Activated CD4-positive, alpha-beta T cell treated with anti-CD3 and anti-CD28 coated beads, Interleukin-2, amount 10 ng/mL, durations not matched to agents 24 days and 14 days (primary cell): ENCODE results near the gene AIFM3. TPM values are rescaled to one million over a fixed set of nuclear protein-coding genes. Genes with fewer than 3 reads are reported as not detected.

Source experiments
- DNase-seq: peaks from one replicate; pipeline ENCODE4 v3.0.0; 2022
- H3K27ac Mint-ChIP-seq: one replicate; pipeline ENCODE4 v1.8.0; 2022; ENCODE audit warnings: mild to moderate bottlenecking, mixed read lengths
- H3K27me3 Mint-ChIP-seq: one replicate; pipeline ENCODE4 v1.8.0; 2022; ENCODE audit warnings: mixed read lengths
- H3K36me3 Mint-ChIP-seq: one replicate; pipeline ENCODE4 v1.8.0; 2022; ENCODE audit warnings: low read depth, mild to moderate bottlenecking, mixed read lengths
- H3K4me1 Mint-ChIP-seq: one replicate; pipeline ENCODE4 v1.8.0; 2021; ENCODE audit warnings: mixed read lengths
- H3K4me3 Mint-ChIP-seq: one replicate; pipeline ENCODE4 v1.8.0; 2022; ENCODE audit warnings: mild to moderate bottlenecking, moderate library complexity, mixed read lengths
- H3K9me3 Mint-ChIP-seq: one replicate; pipeline ENCODE4 v1.8.0; 2021; ENCODE audit warnings: mixed read lengths
- intact Hi-C: fragments of 100-400 bp; cut with micrococcal nuclease; formaldehyde crosslinking; loops from one replicate; pipeline ENCODE4 v1.15.1; 2023
- total RNA-seq: library from RNA; stranded (reverse); gene quantifications from 2 replicates; pipeline ENCODE4 v1.2.3, GENCODE V29; 2022

AIFM3 gene
- total RNA-seq, 1 donor from 2014 or later: 0.37 TPM

GRCh38 chr22:20957683-20958431, 9.2 kb upstream of the AIFM3 start:
- Mint-ChIP-seq H3K4me3 (peak overlapping the region; percentile 65), H3K9me3 (no peaks in the 10 kb centered on the region), H3K4me1 (peaks cover 12% of the 10 kb centered on the region), H3K27ac (no peak overlapping the region), H3K36me3 (peaks cover 11% of the 10 kb centered on the region), H3K27me3 (peaks cover 23% of the 10 kb centered on the region)
- intact Hi-C loops: no loop called here
- no peak for DNase-seq

- intact Hi-C loops: loop anchor here (5.0 kb wide), 1 partner anchor 42 kb away; the partner anchor contains the start of gene THAP7
- H3K36me3 Mint-ChIP-seq: no peaks in the 10 kb centered on the region
- no peak overlapping the region for H3K4me3 Mint-ChIP-seq
- DNase-seq: no peak
- peaks cover 16% of the 10 kb centered on the region for H3K4me1 Mint-ChIP-seq
- no peak overlapping the region for H3K27ac Mint-ChIP-seq
- H3K27me3 Mint-ChIP-seq: peaks cover 36% of the 10 kb centered on the region
- H3K9me3 Mint-ChIP-seq: no peaks in the 10 kb centered on the region
Observed at GRCh38 chr22:20959578-20960461, 7.2 kb upstream of the AIFM3 start.

- DNase-seq: no peak
- H3K27ac Mint-ChIP-seq: no peak overlapping the region
- H3K4me1 Mint-ChIP-seq: peaks cover 16% of the 10 kb centered on the region
- H3K9me3 Mint-ChIP-seq: no peaks in the 10 kb centered on the region
- H3K36me3 Mint-ChIP-seq: no peaks in the 10 kb centered on the region
- intact Hi-C loops: loop anchor here (5.0 kb wide), 1 partner anchor 42 kb away; the partner anchor contains the start of gene THAP7
- H3K27me3 Mint-ChIP-seq: peaks cover 38% of the 10 kb centered on the region
- no peak overlapping the region for H3K4me3 Mint-ChIP-seq
Observed at GRCh38 chr22:20960609-20961008, 6.4 kb upstream of the AIFM3 start.

- H3K36me3 Mint-ChIP-seq: no peaks in the 10 kb centered on the region
- H3K27ac Mint-ChIP-seq: no peak overlapping the region
- H3K9me3 Mint-ChIP-seq: no peaks in the 10 kb centered on the region
- H3K4me1 Mint-ChIP-seq: peaks cover 13% of the 10 kb centered on the region
- H3K4me3 Mint-ChIP-seq: no peak overlapping the region
- no peak for DNase-seq
- intact Hi-C loops: loop anchor here (5.0 kb wide), 1 partner anchor 40 kb away; the partner anchor contains the start of gene THAP7
- peaks cover 38% of the 10 kb centered on the region for H3K27me3 Mint-ChIP-seq
Observed at GRCh38 chr22:20962491-20962945, 4.5 kb upstream of the AIFM3 start.

- Mint-ChIP-seq H3K4me3 (no peak overlapping the region), H3K9me3 (no peaks in the 10 kb centered on the region)
- intact Hi-C loops: loop anchor here (5.0 kb wide), 1 partner anchor 39 kb away; the partner anchor contains the start of gene THAP7
Observed at GRCh38 chr22:20963201-20964052, 3.6 kb upstream of the AIFM3 start.

GRCh38 chr22:20964090-20964798, 2.8 kb upstream of the AIFM3 start:
- DNase-seq: no peak
- Mint-ChIP-seq H3K4me1 (peaks cover 10% of the 10 kb centered on the region), H3K36me3 (no peaks in the 10 kb centered on the region), H3K27ac (no peak overlapping the region), H3K27me3 (peaks cover 29% of the 10 kb centered on the region), H3K4me3 (peak overlapping the region; percentile 46), H3K9me3 (no peaks in the 10 kb centered on the region)
- intact Hi-C loops: loop anchor here (5.0 kb wide), 1 partner anchor 38 kb away; the partner anchor contains the start of gene THAP7

More at GRCh38 chr22:20963201-20964052, 3.6 kb upstream of the AIFM3 start:
- DNase-seq: no peak
- Mint-ChIP-seq H3K27ac (no peak overlapping the region), H3K36me3 (no peaks in the 10 kb centered on the region), H3K27me3 (peaks cover 30% of the 10 kb centered on the region), H3K4me1 (peaks cover 10% of the 10 kb centered on the region)

- H3K27ac Mint-ChIP-seq: no peak overlapping the region
- no peaks in the 10 kb centered on the region for H3K36me3 Mint-ChIP-seq
- no peak for DNase-seq
- peaks cover 29% of the 10 kb centered on the region for H3K27me3 Mint-ChIP-seq
- intact Hi-C loops: loop anchor here (5.0 kb wide), 1 partner anchor 38 kb away; the partner anchor contains the start of gene THAP7
- H3K9me3 Mint-ChIP-seq: no peaks in the 10 kb centered on the region
- peaks cover 10% of the 10 kb centered on the region for H3K4me1 Mint-ChIP-seq
- peak overlapping the region; percentile 46 for H3K4me3 Mint-ChIP-seq
Observed at GRCh38 chr22:20964799-20965103, 2.3 kb upstream of the AIFM3 start.

- no peak for DNase-seq
- H3K9me3 Mint-ChIP-seq: no peaks in the 10 kb centered on the region
- no peak overlapping the region for H3K27ac Mint-ChIP-seq
- no peaks in the 10 kb centered on the region for H3K36me3 Mint-ChIP-seq
- peak overlapping the region; percentile 40 for H3K4me3 Mint-ChIP-seq
- H3K27me3 Mint-ChIP-seq: peaks cover 25% of the 10 kb centered on the region
- intact Hi-C loops: no loop called here
- H3K4me1 Mint-ChIP-seq: peaks cover 10% of the 10 kb centered on the region
Observed at GRCh38 chr22:20965104-20965887, 1.8 kb upstream of the AIFM3 start.

- no peak overlapping the region for H3K4me3 Mint-ChIP-seq
Observed at GRCh38 chr22:20965888-20966855, 883 bp upstream of the AIFM3 start.

GRCh38 chr22:20967697-20968211, 699 bp downstream of the AIFM3 start:
- Mint-ChIP-seq H3K27me3 (peaks cover 21% of the 10 kb centered on the region), H3K36me3 (no peaks in the 10 kb centered on the region), H3K9me3 (no peaks in the 10 kb centered on the region), H3K4me1 (peaks cover 4% of the 10 kb centered on the region), H3K4me3 (no peak overlapping the region), H3K27ac (no peak overlapping the region)
- intact Hi-C loops: no loop called here
- no peak for DNase-seq

More at GRCh38 chr22:20965888-20966855, 883 bp upstream of the AIFM3 start:
- intact Hi-C loops: no loop called here
- no peaks in the 10 kb centered on the region for H3K36me3 Mint-ChIP-seq
- no peak for DNase-seq
- H3K27me3 Mint-ChIP-seq: peaks cover 21% of the 10 kb centered on the region
- H3K9me3 Mint-ChIP-seq: no peaks in the 10 kb centered on the region
- peaks cover 10% of the 10 kb centered on the region for H3K4me1 Mint-ChIP-seq
- no peak overlapping the region for H3K27ac Mint-ChIP-seq

GRCh38 chr22:20968281-20968977, 1.4 kb downstream of the AIFM3 start:
- intact Hi-C loops: no loop called here
- peaks cover 19% of the 10 kb centered on the region for H3K27me3 Mint-ChIP-seq
- H3K4me3 Mint-ChIP-seq: no peak overlapping the region
- no peaks in the 10 kb centered on the region for H3K36me3 Mint-ChIP-seq
- peaks cover 4% of the 10 kb centered on the region for H3K4me1 Mint-ChIP-seq
- DNase-seq: no peak
- H3K9me3 Mint-ChIP-seq: no peaks in the 10 kb centered on the region
- H3K27ac Mint-ChIP-seq: no peak overlapping the region
